Liver (tissue), 9 donors: ENCODE results near the gene ALK. TPM values are rescaled to one million over a fixed set of nuclear protein-coding genes. Genes with fewer than 3 reads are reported as not detected.

Experiments
- DNase-seq: peaks from one replicate; pipeline ENCODE4 v3.0.0-alpha.2; 2017; ENCODE audit warnings: low spot score
- H3K27ac ChIP-seq, 2 donors: one replicate each; pipeline ENCODE4 v1.7.0; 2013; ENCODE audit warnings: inconsistent platforms in 2 of 2, low read length in 2 of 2, control low read depth in 1 of 2, low read depth in 1 of 2, mild to moderate bottlenecking in 1 of 2
- H3K27me3 ChIP-seq, 4 donors: one replicate each; pipeline versions ENCODE4 v1.6.1 to v1.7.0; 2013; ENCODE audit warnings: low read length in 3 of 4, inconsistent platforms in 1 of 4, mild to moderate bottlenecking in 1 of 4, moderate library complexity in 1 of 4; ENCODE audit not compliant: control insufficient read depth in 4 of 4, insufficient read depth in 4 of 4
- H3K36me3 ChIP-seq, 4 donors: one replicate each; pipeline versions ENCODE4 v1.6.1 to v1.7.0; 2013; ENCODE audit warnings: low read length in 3 of 4, mild to moderate bottlenecking in 3 of 4, low read depth in 1 of 4, moderate library complexity in 1 of 4; ENCODE audit not compliant: control insufficient read depth in 4 of 4, insufficient read depth in 3 of 4
- H3K4me1 ChIP-seq, 4 donors: one replicate each; pipeline versions ENCODE4 v1.6.1 to v1.7.0; 2013; ENCODE audit warnings: low read length in 3 of 4, mild to moderate bottlenecking in 3 of 4, moderate library complexity in 1 of 4; ENCODE audit not compliant: control insufficient read depth in 4 of 4, insufficient read depth in 4 of 4
- H3K4me3 ChIP-seq, 3 donors: one replicate each; pipeline versions ENCODE4 v1.6.1 to v1.7.0; 2013; ENCODE audit warnings: low read length in 3 of 3, control low read depth in 1 of 3, low read depth in 1 of 3, mild to moderate bottlenecking in 1 of 3
- H3K9ac ChIP-seq, 2 donors: one replicate each; pipeline ENCODE4 v1.7.0; 2013; ENCODE audit warnings: low read length in 2 of 2, mild to moderate bottlenecking in 2 of 2, moderate library complexity in 2 of 2, control low read depth in 1 of 2, low read depth in 1 of 2
- H3K9me3 ChIP-seq, 4 donors: one replicate each; pipeline versions ENCODE4 v1.6.1 to v1.7.0; 2013; ENCODE audit warnings: low read length in 3 of 4; ENCODE audit not compliant: control insufficient read depth in 4 of 4
- EGR1 ChIP-seq, 2 donors: IDR thresholded peaks; 2 replicates each; pipeline ENCODE4 v1.6.1; 2016 to 2018; ENCODE audit warnings: antibody characterized with exemption in 2 of 2, low read depth in 2 of 2
- FOXA2 ChIP-seq: IDR thresholded peaks from 2 replicates; pipeline ENCODE4 v1.6.1; 2016; ENCODE audit warnings: antibody characterized with exemption
- GABPA ChIP-seq, 2 donors: IDR thresholded peaks in 1 of 2; conservative IDR thresholded peaks in 1 of 2; 2 replicates each; pipeline ENCODE4 v1.6.1; 2016; ENCODE audit warnings: antibody characterized with exemption in 2 of 2, mild to moderate bottlenecking in 1 of 2, moderate library complexity in 1 of 2
- HNF4G ChIP-seq: IDR thresholded peaks from 2 replicates; pipeline ENCODE4 v1.6.1; 2016; ENCODE audit warnings: antibody characterized with exemption
- RAD21 ChIP-seq, 2 donors: IDR thresholded peaks; 2 replicates each; pipeline ENCODE4 v1.6.1; 2016; ENCODE audit warnings: antibody characterized with exemption in 2 of 2, mild to moderate bottlenecking in 2 of 2
- SP1 ChIP-seq: IDR thresholded peaks from 2 replicates; pipeline ENCODE4 v1.6.1; 2018; ENCODE audit warnings: antibody characterized with exemption, mild to moderate bottlenecking
- TAF1 ChIP-seq: conservative IDR thresholded peaks from 2 replicates; pipeline ENCODE4 v1.6.1; 2016; ENCODE audit warnings: antibody characterized with exemption, mild to moderate bottlenecking
- YY1 ChIP-seq: IDR thresholded peaks from 2 replicates; pipeline ENCODE4 v1.6.1; 2016; ENCODE audit warnings: antibody characterized with exemption, mild to moderate bottlenecking
- WGBS: extraction: QIAGEN DNeasy Blood & Tissue Kit; methylation state at CpG from one replicate; pipeline ENCODE4 v1.1.7; 2013; 5-methylcytosine and 5-hydroxymethylcytosine counted together
- polyA plus RNA-seq, 2 donors: library from polyadenylated mRNA; stranded (reverse) in 1 of 2; unstranded in 1 of 2; fragments of 200-250 nt in 1 of 2; fragments of >200 nt in 1 of 2; fragmentation: Nextera tagmentation in 1 of 2; extraction: Ambion mirVana in 1 of 2; gene quantifications; one replicate each; pipeline versions ENCODE4 v1.2.1 to v1.2.3, GENCODE V29; 2013 to 2015
- total RNA-seq, 2 donors: library from RNA; depleted of rRNA; stranded (reverse); fragments of >200 nt; gene quantifications; one replicate each; pipeline ENCODE4 v1.2.3, GENCODE V29; 2014
- TF ChIP-seq, protein P1 (sequence below): fragments of 150-350 bp; IDR thresholded peaks from 2 replicates; pipeline ENCODE4 v1.5.1; 2017; ENCODE audit warnings: improper control_type of control experiment, low read depth, low read length; ENCODE audit not compliant: missing input control
- TF ChIP-seq, protein P2 (sequence below): IDR thresholded peaks from 2 replicates; pipeline ENCODE4 v1.6.1; 2016; ENCODE audit warnings: antibody characterized with exemption, mild to moderate bottlenecking
- TF ChIP-seq, protein P3 (sequence below): IDR thresholded peaks from 2 replicates; pipeline ENCODE4 v1.6.1; 2016; ENCODE audit warnings: antibody characterized with exemption
- donor health status: healthy.
- donor health status: healthy.
- donor health status: healthy.
- donor health status: healthy.
- donor health status: healthy.

The ALK gene
- total and polyA plus RNA-seq, 4 donors = under 0.01 TPM; not detected in 3

DNA sequence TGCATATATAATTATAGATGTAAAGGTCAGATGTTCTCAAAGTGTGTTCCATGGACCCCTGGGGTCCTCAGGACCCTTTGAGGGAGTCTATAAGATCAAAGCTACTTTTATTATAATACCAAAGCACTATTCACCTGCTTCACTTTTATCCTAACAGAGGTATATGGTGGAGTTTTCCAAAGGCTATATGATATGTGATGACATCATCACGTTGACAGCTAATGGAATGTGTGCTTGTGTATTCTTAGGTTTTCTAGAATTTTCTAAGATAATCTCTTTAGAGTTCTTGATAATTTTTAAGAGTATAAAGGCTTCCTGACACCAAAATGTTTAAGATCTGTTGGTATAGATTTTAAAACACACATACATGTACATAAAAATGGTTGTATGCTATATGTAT lies 10.4 kb upstream of the ALK start:
- no peak for DNase-seq
- H3K4me3 ChIP-seq = no peak overlapping the region
- H3K27me3 ChIP-seq = no peaks in the 10 kb centered on the region
- H3K27ac ChIP-seq = no peak overlapping the region
- no peak overlapping the region for H3K9ac ChIP-seq
- H3K4me1 ChIP-seq = no peaks in the 10 kb centered on the region
- TF ChIP-seq TAF1 = no peak
- no peak for TF ChIP-seq FOXA2
- no peak for TF ChIP-seq HNF4G
- H3K9me3 ChIP-seq = no peaks in the 10 kb centered on the region
- 21% methylated on average over 1 of the region's 1 CpG for WGBS
- H3K36me3 ChIP-seq = no peaks in the 10 kb centered on the region

DNA sequence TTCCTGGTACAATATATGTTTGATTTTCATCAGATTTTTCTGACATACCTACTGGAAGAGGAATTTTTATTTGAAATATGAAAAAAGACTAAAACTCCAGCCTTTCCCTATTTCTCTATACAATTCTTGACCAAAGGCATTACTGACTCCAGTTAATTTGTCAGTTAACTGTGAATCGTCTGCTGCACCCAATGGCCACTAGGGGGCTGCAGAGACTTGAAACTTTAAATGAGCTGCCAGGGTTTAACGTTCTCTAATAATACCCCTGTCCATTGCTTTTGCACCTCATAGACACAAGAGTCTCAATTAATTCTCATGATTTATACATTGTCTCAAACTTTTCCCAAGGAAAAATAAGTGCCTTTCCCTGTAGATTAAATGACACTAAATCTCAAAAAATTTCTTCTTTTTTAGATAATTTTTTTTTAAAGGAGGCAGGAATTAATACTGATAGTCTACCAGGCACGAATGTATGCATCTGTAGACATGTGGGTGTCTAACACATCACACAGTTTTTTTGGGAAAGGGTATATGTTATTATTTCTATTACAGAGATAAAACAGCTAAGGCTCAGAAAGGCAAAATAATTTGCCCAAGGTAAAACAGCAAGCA lies 1.8 kb upstream of the ALK start:
- Histone ChIP-seq H3K36me3 (no peaks in the 10 kb centered on the region), H3K4me3 (no peak overlapping the region), H3K4me1 (peaks cover 10 to 16% (median 12%) of the 10 kb centered on the region in 4 donors), H3K9me3 (no peaks in the 10 kb centered on the region), H3K9ac (no peak overlapping the region), H3K27me3 (peaks cover 6 to 20% (median 9%) of the 10 kb centered on the region in 4 donors), H3K27ac (no peak overlapping the region)
- WGBS = 28% methylated on average over 3 of the region's 3 CpGs
- DNase-seq = peak; percentile 46
- TF ChIP-seq RAD21 (IDR thresholded peaks at IDR 0.05) (peak; percentile 79 to 83), FOXA2 (no peak)
- TF ChIP-seq, protein P1, sequence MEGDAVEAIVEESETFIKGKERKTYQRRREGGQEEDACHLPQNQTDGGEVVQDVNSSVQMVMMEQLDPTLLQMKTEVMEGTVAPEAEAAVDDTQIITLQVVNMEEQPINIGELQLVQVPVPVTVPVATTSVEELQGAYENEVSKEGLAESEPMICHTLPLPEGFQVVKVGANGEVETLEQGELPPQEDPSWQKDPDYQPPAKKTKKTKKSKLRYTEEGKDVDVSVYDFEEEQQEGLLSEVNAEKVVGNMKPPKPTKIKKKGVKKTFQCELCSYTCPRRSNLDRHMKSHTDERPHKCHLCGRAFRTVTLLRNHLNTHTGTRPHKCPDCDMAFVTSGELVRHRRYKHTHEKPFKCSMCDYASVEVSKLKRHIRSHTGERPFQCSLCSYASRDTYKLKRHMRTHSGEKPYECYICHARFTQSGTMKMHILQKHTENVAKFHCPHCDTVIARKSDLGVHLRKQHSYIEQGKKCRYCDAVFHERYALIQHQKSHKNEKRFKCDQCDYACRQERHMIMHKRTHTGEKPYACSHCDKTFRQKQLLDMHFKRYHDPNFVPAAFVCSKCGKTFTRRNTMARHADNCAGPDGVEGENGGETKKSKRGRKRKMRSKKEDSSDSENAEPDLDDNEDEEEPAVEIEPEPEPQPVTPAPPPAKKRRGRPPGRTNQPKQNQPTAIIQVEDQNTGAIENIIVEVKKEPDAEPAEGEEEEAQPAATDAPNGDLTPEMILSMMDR = peak; percentile 90

DNA sequence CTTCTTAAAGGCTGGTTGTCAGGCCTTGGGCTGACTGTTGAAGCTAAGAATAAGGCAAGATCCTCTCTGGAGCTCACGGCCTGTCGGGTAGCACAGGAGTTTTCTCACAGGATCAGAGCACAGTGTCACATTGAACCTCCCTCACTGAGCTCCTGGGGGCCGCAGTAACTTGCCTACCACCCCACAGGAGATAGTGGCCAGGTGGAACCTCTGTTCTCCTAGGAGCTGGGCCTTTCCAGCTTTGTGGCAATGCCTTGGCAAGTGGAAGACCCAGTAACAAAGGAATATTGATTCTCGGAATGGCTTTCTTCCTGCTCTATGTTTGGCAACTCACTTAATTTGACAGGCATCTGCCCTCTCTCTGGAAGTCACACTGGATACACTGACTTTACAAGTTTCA lies 1.2 kb upstream of the ALK start:
- Histone ChIP-seq H3K27me3 (peaks cover 6 to 20% (median 9%) of the 10 kb centered on the region in 4 donors), H3K4me1 (peaks cover 10 to 16% (median 12%) of the 10 kb centered on the region in 4 donors), H3K4me3 (no peak overlapping the region), H3K27ac (no peak overlapping the region), H3K9ac (no peak overlapping the region), H3K36me3 (no peaks in the 10 kb centered on the region), H3K9me3 (no peaks in the 10 kb centered on the region)
- TF ChIP-seq FOXA2 (no peak), GABPA (IDR thresholded peaks at IDR 0.05 in 1 of 2, conservative IDR thresholded peaks at IDR 0.05 in 1 of 2) (no peak), YY1 (no peak), RAD21 (IDR thresholded peaks at IDR 0.05) (no peak), EGR1 (IDR thresholded peaks at IDR 0.05; ENCODE audit: low read depth in 2 of 2) (no peak), SP1 (no peak)
- TF ChIP-seq, protein P2, sequence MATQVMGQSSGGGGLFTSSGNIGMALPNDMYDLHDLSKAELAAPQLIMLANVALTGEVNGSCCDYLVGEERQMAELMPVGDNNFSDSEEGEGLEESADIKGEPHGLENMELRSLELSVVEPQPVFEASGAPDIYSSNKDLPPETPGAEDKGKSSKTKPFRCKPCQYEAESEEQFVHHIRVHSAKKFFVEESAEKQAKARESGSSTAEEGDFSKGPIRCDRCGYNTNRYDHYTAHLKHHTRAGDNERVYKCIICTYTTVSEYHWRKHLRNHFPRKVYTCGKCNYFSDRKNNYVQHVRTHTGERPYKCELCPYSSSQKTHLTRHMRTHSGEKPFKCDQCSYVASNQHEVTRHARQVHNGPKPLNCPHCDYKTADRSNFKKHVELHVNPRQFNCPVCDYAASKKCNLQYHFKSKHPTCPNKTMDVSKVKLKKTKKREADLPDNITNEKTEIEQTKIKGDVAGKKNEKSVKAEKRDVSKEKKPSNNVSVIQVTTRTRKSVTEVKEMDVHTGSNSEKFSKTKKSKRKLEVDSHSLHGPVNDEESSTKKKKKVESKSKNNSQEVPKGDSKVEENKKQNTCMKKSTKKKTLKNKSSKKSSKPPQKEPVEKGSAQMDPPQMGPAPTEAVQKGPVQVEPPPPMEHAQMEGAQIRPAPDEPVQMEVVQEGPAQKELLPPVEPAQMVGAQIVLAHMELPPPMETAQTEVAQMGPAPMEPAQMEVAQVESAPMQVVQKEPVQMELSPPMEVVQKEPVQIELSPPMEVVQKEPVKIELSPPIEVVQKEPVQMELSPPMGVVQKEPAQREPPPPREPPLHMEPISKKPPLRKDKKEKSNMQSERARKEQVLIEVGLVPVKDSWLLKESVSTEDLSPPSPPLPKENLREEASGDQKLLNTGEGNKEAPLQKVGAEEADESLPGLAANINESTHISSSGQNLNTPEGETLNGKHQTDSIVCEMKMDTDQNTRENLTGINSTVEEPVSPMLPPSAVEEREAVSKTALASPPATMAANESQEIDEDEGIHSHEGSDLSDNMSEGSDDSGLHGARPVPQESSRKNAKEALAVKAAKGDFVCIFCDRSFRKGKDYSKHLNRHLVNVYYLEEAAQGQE = no peak
- TF ChIP-seq, protein P3, sequence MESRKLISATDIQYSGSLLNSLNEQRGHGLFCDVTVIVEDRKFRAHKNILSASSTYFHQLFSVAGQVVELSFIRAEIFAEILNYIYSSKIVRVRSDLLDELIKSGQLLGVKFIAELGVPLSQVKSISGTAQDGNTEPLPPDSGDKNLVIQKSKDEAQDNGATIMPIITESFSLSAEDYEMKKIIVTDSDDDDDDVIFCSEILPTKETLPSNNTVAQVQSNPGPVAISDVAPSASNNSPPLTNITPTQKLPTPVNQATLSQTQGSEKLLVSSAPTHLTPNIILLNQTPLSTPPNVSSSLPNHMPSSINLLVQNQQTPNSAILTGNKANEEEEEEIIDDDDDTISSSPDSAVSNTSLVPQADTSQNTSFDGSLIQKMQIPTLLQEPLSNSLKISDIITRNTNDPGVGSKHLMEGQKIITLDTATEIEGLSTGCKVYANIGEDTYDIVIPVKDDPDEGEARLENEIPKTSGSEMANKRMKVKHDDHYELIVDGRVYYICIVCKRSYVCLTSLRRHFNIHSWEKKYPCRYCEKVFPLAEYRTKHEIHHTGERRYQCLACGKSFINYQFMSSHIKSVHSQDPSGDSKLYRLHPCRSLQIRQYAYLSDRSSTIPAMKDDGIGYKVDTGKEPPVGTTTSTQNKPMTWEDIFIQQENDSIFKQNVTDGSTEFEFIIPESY = no peak
- no peak for DNase-seq
- WGBS = 68% methylated on average over 4 of the region's 4 CpGs
